B cell (primary cell): ENCODE data around the gene INSL4. TPM values are rescaled to one million over a fixed set of nuclear protein-coding genes. Genes with fewer than 3 reads are reported as not detected.

Experiments
- ATAC-seq: fragments of 200-7000 bp; cut with Tn5 transposase; one replicate; pipeline ENCODE4 v1.10.0; 2021; ENCODE audit warnings: low read depth, mild to moderate bottlenecking, moderate number of reproducible peaks, moderate library complexity
- CTCF ChIA-PET: fragments of 350-600 bp; sonication (Branson Sonifier 250); formaldehyde crosslinking; loops from one replicate; lab custom pipeline; 2021; ENCODE audit warnings: antibody characterized with exemption, inconsistent platforms; lab: Charles Lee
- POLR2A ChIA-PET: fragments of 350-600 bp; sonication (Branson Sonifier 250); formaldehyde crosslinking; loops from one replicate; lab custom pipeline; 2021; ENCODE audit warnings: antibody characterized with exemption; lab: Charles Lee
- DNase-seq: peaks from one replicate; pipeline ENCODE4 v3.0.0; 2013
- H2AFZ ChIP-seq: 2 replicates; pipeline ENCODE4 v1.6.1; 2012; ENCODE audit warnings: mild to moderate bottlenecking, low read depth, low read length; ENCODE audit not compliant: insufficient read depth, poor library complexity, severe bottlenecking
- H3K27ac ChIP-seq, 2 donors: 1 replicate in 1 of 2; 2 replicates in 1 of 2; pipeline ENCODE4 v1.5.1; 2012 to 2013; ENCODE audit warnings: low read length in 2 of 2, mild to moderate bottlenecking in 2 of 2, moderate library complexity in 1 of 2
- H3K27me3 ChIP-seq, 4 experiments: fragments of 200-600 bp in 1 of 4; sonication (generic) in 1 of 4; replicated peaks in 1 of 4; 1 replicate in 2 of 4; 2 replicates in 2 of 4; pipeline versions ENCODE4 v1.6.1 to v1.7.0; 2013 to 2016; ENCODE audit warnings: low read length in 3 of 4, mild to moderate bottlenecking in 2 of 4, mixed read lengths in 1 of 4, moderate library complexity in 1 of 4; ENCODE audit not compliant: insufficient read depth in 4 of 4, control insufficient read depth in 3 of 4; ENCODE audit errors: control extremely low read depth in 1 of 4
- H3K36me3 ChIP-seq, 2 experiments: replicated peaks in 1 of 2; 1 replicate in 1 of 2; 2 replicates in 1 of 2; pipeline versions ENCODE4 v1.6.1 to v1.7.1; 2013; ENCODE audit warnings: low read length in 1 of 2; ENCODE audit not compliant: insufficient read depth in 2 of 2, control insufficient read depth in 1 of 2; ENCODE audit errors: control extremely low read depth in 1 of 2, extremely low read depth in 1 of 2
- H3K4me1 ChIP-seq, 2 donors: fragments of 200-600 bp in 1 of 2; sonication (generic) in 1 of 2; 1 replicate in 1 of 2; 2 replicates in 1 of 2; pipeline versions ENCODE4 v1.5.1 to v1.6.1; 2013 to 2017; ENCODE audit warnings: low read length in 2 of 2; ENCODE audit not compliant: control insufficient read depth in 2 of 2, insufficient read depth in 2 of 2
- H3K4me2 ChIP-seq: replicated peaks from 2 replicates; pipeline ENCODE3; 2012; ENCODE audit warnings: mild to moderate bottlenecking, low read depth, low read length; ENCODE audit not compliant: poor library complexity, severe bottlenecking
- H3K4me3 ChIP-seq, 5 experiments: fragments of 200-600 bp in 1 of 5; sonication (generic) in 1 of 5; 1 replicate in 3 of 5; 2 replicates in 2 of 5; pipeline versions ENCODE4 v1.5.1 to v1.7.0; 2011 to 2016; ENCODE audit warnings: low read length in 4 of 5, mild to moderate bottlenecking in 4 of 5, low read depth in 2 of 5, control low read depth in 1 of 5, moderate library complexity in 1 of 5; ENCODE audit not compliant: insufficient read depth in 1 of 5; ENCODE audit errors: control extremely low read depth in 1 of 5, extremely low read depth in 1 of 5
- H3K79me2 ChIP-seq: fragments of 200-600 bp; sonication (generic); one replicate; pipeline ENCODE4 v1.6.0; 2016; ENCODE audit warnings: low read length; ENCODE audit not compliant: control insufficient read depth, insufficient read depth
- H3K9ac ChIP-seq: fragments of 200-600 bp; sonication (generic); 2 replicates; pipeline ENCODE4 v1.6.1; 2017; ENCODE audit warnings: mild to moderate bottlenecking, low read length, moderate library complexity
- H3K9me3 ChIP-seq, 3 donors: one replicate each; pipeline versions ENCODE4 v1.6.1 to v1.7.1; 2013; ENCODE audit warnings: low read length in 2 of 3; ENCODE audit not compliant: control insufficient read depth in 2 of 3, insufficient read depth in 1 of 3; ENCODE audit errors: control extremely low read depth in 1 of 3
- H4K20me1 ChIP-seq: 2 replicates; pipeline ENCODE4 v1.6.0; 2012; ENCODE audit warnings: mild to moderate bottlenecking, low read length; ENCODE audit not compliant: insufficient read depth, control insufficient read depth, poor library complexity, severe bottlenecking
- H3K27ac Mint-ChIP-seq: one replicate; pipeline ENCODE4 v1.8.0; 2021; ENCODE audit warnings: mixed read lengths
- H3K27me3 Mint-ChIP-seq: one replicate; pipeline ENCODE4 v1.8.0; 2021; ENCODE audit warnings: mixed read lengths
- H3K4me1 Mint-ChIP-seq: one replicate; pipeline ENCODE4 v1.8.0; 2021; ENCODE audit warnings: mixed read lengths
- H3K4me3 Mint-ChIP-seq: one replicate; pipeline ENCODE4 v1.8.0; 2021; ENCODE audit warnings: mixed read lengths
- H3K9me3 Mint-ChIP-seq: one replicate; pipeline ENCODE4 v1.8.0; 2022; ENCODE audit warnings: mixed read lengths; ENCODE audit not compliant: insufficient read depth
- CTCF ChIP-seq: fragments of 200-600 bp; IDR thresholded peaks from one replicate; pipeline ENCODE4 v1.8.0; 2022; ENCODE audit warnings: antibody characterized with exemption, mild to moderate bottlenecking
- EZH2 ChIP-seq: IDR thresholded peaks from 2 replicates; pipeline ENCODE4 v1.6.1; 2012; ENCODE audit warnings: borderline replicate concordance, low read depth, mild to moderate bottlenecking, moderate library complexity, low read length; ENCODE audit not compliant: insufficient read depth, poor library complexity, severe bottlenecking
- WGBS: methylation state at CpG from one replicate; pipeline ENCODE4 v1.1.5; 2013; ENCODE audit warnings: missing lambda C conversion rate; ENCODE audit not compliant: insufficient coverage; 5-methylcytosine and 5-hydroxymethylcytosine counted together
- intact Hi-C: fragments of 100-400 bp; cut with micrococcal nuclease; formaldehyde crosslinking; loops from one replicate; pipeline ENCODE4 v1.10.0; 2022
- polyA plus RNA-seq: library from polyadenylated mRNA; depleted of rRNA; stranded (reverse); fragments of >200 nt; gene quantifications from 2 replicates; pipeline ENCODE4 v1.2.3, GENCODE V29; 2012
- total RNA-seq, 2 donors: library from RNA; stranded (reverse); fragments of 120-200 nt in 1 of 2; gene quantifications; 1 replicate in 1 of 2; 2 replicates in 1 of 2; pipeline versions ENCODE4 v1.2.3 to v1.2.4, GENCODE V29; 2013 to 2022

INSL4 gene
- total and polyA plus RNA-seq, 2 donors (not counting 1 experiment from before 2014, with no cell fraction given) = not detected

GRCh38 chr9:5188060-5188984, 42.9 kb upstream of the INSL4 start:
- TF ChIP-seq EZH2 = no peak
- no peak for TF ChIP-seq CTCF
- H3K4me3 ChIP-seq = no peak overlapping the region
- H3K27ac Mint-ChIP-seq = no peak overlapping the region
- no peak overlapping the region for H3K4me3 Mint-ChIP-seq
- no peak overlapping the region for H3K4me2 ChIP-seq
- no peaks in the 10 kb centered on the region for H3K79me2 ChIP-seq
- ChIA-PET POLR2A (interaction anchor here (0.7 kb wide), 1 partner anchor 331 kb away, joined by 3 read pairs; no protein-coding TSS in a partner anchor), CTCF (interaction anchor here (1.3 to 5.7 kb wide), 8 partner anchors 200 to 411 kb away, joined by 4 to 107 read pairs (median 19); partner anchors contain the start of genes CD274 and PLGRKT)
- DNase-seq (no peak), ATAC-seq (no peak)
- peaks cover 2% of the 10 kb centered on the region for H3K4me1 Mint-ChIP-seq
- H3K4me1 ChIP-seq = no peaks in the 10 kb centered on the region
- H3K27me3 ChIP-seq = no peaks in the 10 kb centered on the region
- intact Hi-C loops = loop anchor here (5.0 to 10.0 kb wide), 4 partner anchors 426 to 866 kb away; partner anchors contain the start of gene ERMP1
- no peaks in the 10 kb centered on the region for H3K36me3 ChIP-seq
- no peak overlapping the region for H2AFZ ChIP-seq
- H3K9me3 Mint-ChIP-seq = no peaks in the 10 kb centered on the region
- no peaks in the 10 kb centered on the region for H3K9me3 ChIP-seq
- WGBS = 92% methylated on average over 7 of the region's 10 CpGs
- H3K27me3 Mint-ChIP-seq = no peaks in the 10 kb centered on the region
- H3K9ac ChIP-seq = no peak overlapping the region
- H3K27ac ChIP-seq = no peak overlapping the region
- H4K20me1 ChIP-seq = no peaks in the 10 kb centered on the region

DNA sequence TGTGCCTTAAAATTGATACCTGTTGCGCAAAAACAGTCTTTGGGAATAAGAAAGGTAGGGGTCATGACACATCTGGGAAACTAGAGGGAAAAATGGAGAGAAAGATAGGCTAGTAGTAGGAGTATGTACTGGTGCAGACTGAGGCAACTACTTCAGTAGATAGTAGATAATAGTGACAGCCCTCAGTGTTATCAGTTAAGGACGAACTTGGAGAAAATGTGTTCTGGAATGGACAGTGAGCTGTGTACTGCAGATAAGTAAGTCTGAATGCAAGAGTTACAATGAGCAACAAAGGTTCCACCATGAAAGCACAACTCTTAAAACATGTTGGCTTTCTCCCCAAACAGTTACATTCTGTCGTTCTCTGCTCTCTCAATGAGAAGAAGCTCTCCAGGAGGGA, 39.2 kb upstream of the INSL4 start:
- intact Hi-C loops = no loop called here
- Mint-ChIP-seq H3K4me1 (no peaks in the 10 kb centered on the region), H3K27ac (no peak overlapping the region), H3K9me3 (no peaks in the 10 kb centered on the region), H3K27me3 (peaks cover 8% of the 10 kb centered on the region), H3K4me3 (no peak overlapping the region)
- no peaks in the 10 kb centered on the region for H3K79me2 ChIP-seq
- no peak overlapping the region for H2AFZ ChIP-seq
- H3K4me1 ChIP-seq = no peaks in the 10 kb centered on the region
- ChIA-PET CTCF (no interaction called here), POLR2A (no interaction called here)
- H3K9ac ChIP-seq = no peak overlapping the region
- ATAC-seq (no peak), DNase-seq (no peak)
- no peak overlapping the region for H3K4me3 ChIP-seq
- no peaks in the 10 kb centered on the region for H3K36me3 ChIP-seq
- no peak overlapping the region for H3K27ac ChIP-seq
- WGBS = 100% methylated on average over 1 of the region's 3 CpGs
- H3K27me3 ChIP-seq = no peaks in the 10 kb centered on the region
- TF ChIP-seq CTCF (no peak), EZH2 (no peak)
- H3K9me3 ChIP-seq = no peaks in the 10 kb centered on the region
- no peak overlapping the region for H3K4me2 ChIP-seq
- no peaks in the 10 kb centered on the region for H4K20me1 ChIP-seq
